ENCODE data around the gene DHRS12. TPM values are rescaled to one million over a fixed set of nuclear protein-coding genes. Genes with fewer than 3 reads are reported as not detected.

The DHRS12 gene
- total RNA-seq, 3 donors from 2014 or later (not counting 1 experiment from before 2014, with no cell fraction given), result 7.0 to 11.7 (median 10.4) TPM

GRCh38 chr13:51760592-51760991 lies 43.4 kb downstream of the DHRS12 start:
- no peaks in the 10 kb centered on the region for H3K9me3 Mint-ChIP-seq
- no peak overlapping the region for H3K27ac ChIP-seq (ENCODE audit: low read length)
- H3K36me3 ChIP-seq (ENCODE audit: control insufficient read depth, insufficient read depth, low read length), result peaks cover 41% of the 10 kb centered on the region
- H3K27me3 Mint-ChIP-seq (ENCODE audit: low read depth in 2 of 2), result no peaks in the 10 kb centered on the region
- H3K36me3 Mint-ChIP-seq, result peaks cover 19% of the 10 kb centered on the region
- H3K4me3 ChIP-seq (ENCODE audit: low read length), result no peak overlapping the region
- H3K27ac Mint-ChIP-seq, result no peak overlapping the region
- 96% methylated on average over 12 of the region's 12 CpGs for WGBS (ENCODE audit: insufficient coverage)
- H3K4me1 ChIP-seq (ENCODE audit: control insufficient read depth, insufficient read depth, low read length), result peaks cover 13% of the 10 kb centered on the region
- intact Hi-C loops (cut with micrococcal nuclease), result no loop called here
- H3K9me3 ChIP-seq (ENCODE audit: control insufficient read depth, insufficient read depth, low read length), result no peaks in the 10 kb centered on the region
- ATAC-seq (no peak), DNase-seq (no peak)
- peaks cover 16 to 17% of the 10 kb centered on the region in 2 donors for H3K4me1 Mint-ChIP-seq
- no peak for TF ChIP-seq CTCF (IDR thresholded peaks at IDR 0.05)
- H3K27me3 ChIP-seq (ENCODE audit: control insufficient read depth, insufficient read depth, low read length), result no peaks in the 10 kb centered on the region
- H3K4me3 Mint-ChIP-seq, result no peak overlapping the region

DNA sequence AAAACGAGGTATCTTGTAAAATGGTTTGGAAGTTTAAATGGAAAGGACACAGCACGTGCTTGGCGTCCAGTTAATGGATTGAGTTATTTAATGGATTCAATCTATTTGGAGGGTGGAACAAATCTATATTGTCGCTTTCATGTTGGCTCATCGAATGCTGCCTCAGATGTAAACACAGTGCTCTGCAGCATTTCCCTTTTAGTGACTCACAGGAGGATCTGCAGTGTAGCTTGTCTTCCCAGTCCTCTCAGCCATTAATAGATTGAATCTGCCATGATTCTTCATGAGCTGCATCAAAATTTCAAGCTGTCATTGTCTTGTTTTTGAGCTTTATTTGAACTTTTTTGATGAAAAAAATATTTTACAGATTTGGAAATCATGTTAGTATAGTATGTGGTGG lies 44.7 kb downstream of the DHRS12 start:
- no peaks in the 10 kb centered on the region for H3K27me3 ChIP-seq (ENCODE audit: control insufficient read depth, insufficient read depth, low read length)
- intact Hi-C loops (cut with micrococcal nuclease), result no loop called here
- no peak overlapping the region for H3K27ac ChIP-seq (ENCODE audit: low read length)
- no peak for TF ChIP-seq CTCF (IDR thresholded peaks at IDR 0.05)
- ATAC-seq, result no peak
- H3K4me3 ChIP-seq (ENCODE audit: low read length), result no peak overlapping the region
- 93% methylated on average over 5 of the region's 5 CpGs for WGBS (ENCODE audit: insufficient coverage)
- no peak for DNase-seq
- H3K36me3 ChIP-seq (ENCODE audit: control insufficient read depth, insufficient read depth, low read length), result peaks cover 49% of the 10 kb centered on the region
- Mint-ChIP-seq H3K4me3 (no peak overlapping the region), H3K9me3 (no peaks in the 10 kb centered on the region), H3K36me3 (peaks cover 19% of the 10 kb centered on the region), H3K4me1 (peaks cover 4 to 5% of the 10 kb centered on the region in 2 donors), H3K27me3 (ENCODE audit: low read depth in 2 of 2) (no peaks in the 10 kb centered on the region), H3K27ac (peak overlapping the region in 1 of 2 donors; percentile 16)
- H3K9me3 ChIP-seq (ENCODE audit: control insufficient read depth, insufficient read depth, low read length), result no peaks in the 10 kb centered on the region
- H3K4me1 ChIP-seq (ENCODE audit: control insufficient read depth, insufficient read depth, low read length), result peaks cover 4% of the 10 kb centered on the region

- Mint-ChIP-seq H3K27me3 (ENCODE audit: low read depth in 2 of 2) (no peaks in the 10 kb centered on the region), H3K36me3 (peaks cover 19% of the 10 kb centered on the region), H3K27ac (no peak overlapping the region), H3K9me3 (no peaks in the 10 kb centered on the region), H3K4me3 (no peak overlapping the region), H3K4me1 (no peaks in the 10 kb centered on the region)
- no peaks in the 10 kb centered on the region for H3K27me3 ChIP-seq (ENCODE audit: control insufficient read depth, insufficient read depth, low read length)
- no peak overlapping the region for H3K27ac ChIP-seq (ENCODE audit: low read length)
- ATAC-seq (no peak), DNase-seq (no peak)
- H3K4me1 ChIP-seq (ENCODE audit: control insufficient read depth, insufficient read depth, low read length), result no peaks in the 10 kb centered on the region
- TF ChIP-seq CTCF (IDR thresholded peaks at IDR 0.05), result no peak
- peaks cover 52% of the 10 kb centered on the region for H3K36me3 ChIP-seq (ENCODE audit: control insufficient read depth, insufficient read depth, low read length)
- intact Hi-C loops (cut with micrococcal nuclease), result no loop called here
- 95% methylated on average over 6 of the region's 6 CpGs for WGBS (ENCODE audit: insufficient coverage)
- no peak overlapping the region for H3K4me3 ChIP-seq (ENCODE audit: low read length)
- H3K9me3 ChIP-seq (ENCODE audit: control insufficient read depth, insufficient read depth, low read length), result no peaks in the 10 kb centered on the region
Measured at GRCh38 chr13:51758691-51759090, 45.3 kb downstream of the DHRS12 start.

DNA sequence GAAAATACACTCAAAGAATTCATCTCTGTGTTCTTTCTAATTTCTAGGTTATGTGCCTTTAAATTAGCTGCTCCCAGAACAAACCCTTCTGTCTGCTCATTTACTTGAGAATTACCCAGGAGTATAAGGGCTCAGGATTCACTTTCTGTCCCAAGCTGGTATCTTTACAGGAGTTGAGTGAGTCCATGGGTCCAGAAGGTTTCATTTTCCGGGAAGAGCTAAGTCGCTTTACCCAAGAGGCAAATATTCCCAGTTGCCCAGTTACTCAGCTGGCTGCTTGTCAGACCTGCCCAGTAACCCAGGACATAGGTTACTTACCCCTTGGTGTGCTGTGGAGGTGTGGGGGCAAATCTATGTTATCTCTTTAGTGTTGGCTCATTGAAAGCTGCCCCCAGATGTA lies 47.3 kb downstream of the DHRS12 start:
- no peak for TF ChIP-seq CTCF (IDR thresholded peaks at IDR 0.05)
- Histone ChIP-seq H3K27ac (ENCODE audit: low read length) (no peak overlapping the region), H3K27me3 (ENCODE audit: control insufficient read depth, insufficient read depth, low read length) (no peaks in the 10 kb centered on the region), H3K36me3 (ENCODE audit: control insufficient read depth, insufficient read depth, low read length) (peaks cover 61% of the 10 kb centered on the region), H3K9me3 (ENCODE audit: control insufficient read depth, insufficient read depth, low read length) (no peaks in the 10 kb centered on the region), H3K4me1 (ENCODE audit: control insufficient read depth, insufficient read depth, low read length) (no peaks in the 10 kb centered on the region), H3K4me3 (ENCODE audit: low read length) (no peak overlapping the region)
- Mint-ChIP-seq H3K27ac (no peak overlapping the region), H3K36me3 (peaks cover 13% of the 10 kb centered on the region), H3K9me3 (no peaks in the 10 kb centered on the region), H3K4me3 (no peak overlapping the region), H3K4me1 (no peaks in the 10 kb centered on the region), H3K27me3 (ENCODE audit: low read depth in 2 of 2) (no peaks in the 10 kb centered on the region)
- DNase-seq (no peak), ATAC-seq (no peak)
- WGBS (ENCODE audit: insufficient coverage), result 100% methylated on average over 2 of the region's 2 CpGs
- intact Hi-C loops (cut with micrococcal nuclease), result no loop called here
